Parathyroid adenoma (tissue), 2 donors: ENCODE data around the gene MBP.

Experiments
- H2AFZ ChIP-seq: fragments of 300-600 bp; sonication (generic); one replicate; pipeline ENCODE4 v1.7.0; 2017; ENCODE audit warnings: antibody characterized with exemption, mild to moderate bottlenecking
- H3K27ac ChIP-seq: fragments of 300-600 bp; sonication (generic); one replicate; pipeline ENCODE4 v1.7.0; 2017
- H3K27me3 ChIP-seq: fragments of 300-600 bp; sonication (generic); one replicate; pipeline ENCODE4 v1.7.0; 2017; ENCODE audit warnings: low read length; ENCODE audit not compliant: control insufficient read depth, insufficient read depth
- H3K36me3 ChIP-seq: fragments of 300-600 bp; sonication (generic); one replicate; pipeline ENCODE4 v1.7.0; 2017; ENCODE audit warnings: low read length; ENCODE audit not compliant: control insufficient read depth, insufficient read depth
- H3K4me1 ChIP-seq: fragments of 300-600 bp; sonication (generic); one replicate; pipeline ENCODE4 v1.7.0; 2017; ENCODE audit warnings: control low read depth
- H3K4me2 ChIP-seq: fragments of 300-600 bp; sonication (generic); one replicate; pipeline ENCODE4 v1.7.0; 2017; ENCODE audit warnings: low read length
- H3K4me3 ChIP-seq: fragments of 300-600 bp; sonication (generic); one replicate; pipeline ENCODE4 v1.7.0; 2017; ENCODE audit warnings: low read depth, low read length
- H3K79me2 ChIP-seq: fragments of 300-600 bp; sonication (generic); one replicate; pipeline ENCODE4 v1.7.0; 2017; ENCODE audit warnings: control low read depth
- H3K9ac ChIP-seq: fragments of 300-600 bp; sonication (generic); one replicate; pipeline ENCODE4 v1.7.0; 2017; ENCODE audit warnings: mild to moderate bottlenecking
- H3K9me3 ChIP-seq: fragments of 300-600 bp; sonication (generic); one replicate; pipeline ENCODE4 v1.7.0; 2017; ENCODE audit warnings: low read length; ENCODE audit not compliant: control insufficient read depth
- CTCF ChIP-seq: fragments of 300-600 bp; sonication (generic); IDR thresholded peaks from one replicate; pipeline ENCODE4 v1.7.0; 2017; ENCODE audit warnings: antibody characterized with exemption, mild to moderate bottlenecking
- donor health status: primary hyperparathyroidism.

MBP gene

GRCh38 chr18:77100751-77101355, 31.7 kb downstream of the MBP start:
- Histone ChIP-seq H3K9ac (no peak overlapping the region), H2AFZ (no peak overlapping the region), H3K79me2 (peaks cover 33% of the 10 kb centered on the region), H3K4me2 (no peak overlapping the region), H3K27ac (peak overlapping the region; percentile 20), H3K4me1 (peaks cover 59% of the 10 kb centered on the region), H3K36me3 (no peaks in the 10 kb centered on the region), H3K27me3 (no peaks in the 10 kb centered on the region), H3K4me3 (no peak overlapping the region), H3K9me3 (no peaks in the 10 kb centered on the region)
- TF ChIP-seq CTCF, result no peak

- H3K4me1 ChIP-seq, result peaks cover 54% of the 10 kb centered on the region
Observed at GRCh38 chr18:77099485-77100370, 32.9 kb downstream of the MBP start.

GRCh38 chr18:77098538-77099174, 33.9 kb downstream of the MBP start:
- Histone ChIP-seq H3K27me3 (no peaks in the 10 kb centered on the region), H3K79me2 (peaks cover 49% of the 10 kb centered on the region), H3K36me3 (no peaks in the 10 kb centered on the region), H3K9me3 (no peaks in the 10 kb centered on the region), H3K4me3 (no peak overlapping the region), H3K4me1 (peaks cover 54% of the 10 kb centered on the region), H3K4me2 (no peak overlapping the region), H2AFZ (no peak overlapping the region), H3K27ac (no peak overlapping the region), H3K9ac (no peak overlapping the region)
- no peak for TF ChIP-seq CTCF

More at GRCh38 chr18:77099485-77100370, 32.9 kb downstream of the MBP start:
- Histone ChIP-seq H3K27me3 (no peaks in the 10 kb centered on the region), H3K9ac (no peak overlapping the region), H3K4me3 (no peak overlapping the region), H2AFZ (no peak overlapping the region), H3K36me3 (no peaks in the 10 kb centered on the region), H3K4me2 (no peak overlapping the region), H3K9me3 (no peaks in the 10 kb centered on the region), H3K79me2 (peaks cover 43% of the 10 kb centered on the region), H3K27ac (no peak overlapping the region)
- TF ChIP-seq CTCF, result no peak

- H3K27ac ChIP-seq, result no peak overlapping the region
- no peak overlapping the region for H3K9ac ChIP-seq
- H3K36me3 ChIP-seq, result no peaks in the 10 kb centered on the region
- H3K4me2 ChIP-seq, result peak overlapping the region; percentile 15
- peaks cover 53% of the 10 kb centered on the region for H3K4me1 ChIP-seq
- H3K9me3 ChIP-seq, result no peaks in the 10 kb centered on the region
- TF ChIP-seq CTCF, result no peak
- H3K79me2 ChIP-seq, result peaks cover 47% of the 10 kb centered on the region
- no peaks in the 10 kb centered on the region for H3K27me3 ChIP-seq
- no peak overlapping the region for H2AFZ ChIP-seq
- H3K4me3 ChIP-seq, result no peak overlapping the region
Observed at GRCh38 chr18:77098029-77098428, 34.6 kb downstream of the MBP start.
